ENCODE measurements around the gene ZNF587B. TPM values are rescaled to one million over a fixed set of nuclear protein-coding genes. Genes with fewer than 3 reads are reported as not detected.
A peak's percentile ranks its signal among the peaks of the same experiment; 100 is the strongest.

ZNF587B gene
- total and polyA plus RNA-seq, 9 of the 15 experiments (the other 6 are each of a cell fraction or from before 2014, with no cell fraction given) = 7.4 to 37.5 (median 20.8) TPM

- POLR2A ChIA-PET = no interaction called here
These were observed 26.9 kb upstream of the ZNF587B start for GRCh38 chr19:57803265-57803593.

More at GRCh38 chr19:57803265-57803593, 26.9 kb upstream of the ZNF587B start:
- H3K79me2 ChIP-seq (ENCODE audit: control insufficient read depth, insufficient read depth, low read length) = no peaks in the 10 kb centered on the region; the same call in 2 of the 3 replicates
- no peak overlapping the region for H2AFZ ChIP-seq (ENCODE audit: low read depth, low read length)
- H3K4me3 ChIP-seq = no peak overlapping the region
- H3K4me2 ChIP-seq (ENCODE audit: insufficient read depth, low read length) = no peak overlapping the region
- CTCF ChIA-PET (ENCODE audit: low intra/inter-chr PET ratio) = no interaction called here
- DNase-seq (ENCODE audit: extremely low read depth in 1 of 4, low spot score in 3 of 4) (no peak), ATAC-seq (no peak), FAIRE-seq (no peak)
- peaks cover 2 to 5% of the 10 kb centered on the region in 2 experiments; a peak in 4 of 5 replicates for H3K4me1 ChIP-seq (replicated peaks in 1 of 2; ENCODE audit: control insufficient read depth in 2 of 2, insufficient read depth in 2 of 2, low read length in 2 of 2)
- H3K9ac ChIP-seq (ENCODE audit: insufficient read depth in 1 of 2, low read depth in 2 of 2, low read length in 2 of 2) = no peak overlapping the region
- H3K9me1 ChIP-seq (ENCODE audit: control insufficient read depth, insufficient read depth, low read length) = no peaks in the 10 kb centered on the region
- 92% methylated on average over 1 of the region's 6 CpGs for WGBS (ENCODE audit: insufficient coverage, low coverage, missing lambda C conversion rate)
- no peaks in the 10 kb centered on the region for H3K9me3 ChIP-seq (replicated peaks; ENCODE audit: control insufficient read depth, insufficient read depth, low read depth, low read length)
- in situ Hi-C loops (cut with MboI) (no loop called here), intact Hi-C loops (cut with micrococcal nuclease) (no loop called here)
- no TSS peak for BruUV-seq (replicated peaks)
- no peaks in the 10 kb centered on the region for H3K27me3 ChIP-seq (ENCODE audit: control insufficient read depth in 2 of 2, insufficient read depth in 2 of 2, low read length in 2 of 2)
- H3K36me3 ChIP-seq (ENCODE audit: control insufficient read depth, insufficient read depth, low read length) = peaks cover 22% of the 10 kb centered on the region; the same call in 2 of the 3 replicates
- no peaks in the 10 kb centered on the region for H4K20me1 ChIP-seq (replicated peaks; ENCODE audit: control insufficient read depth, insufficient read depth, low read length)
- H3K27ac ChIP-seq (ENCODE audit: extremely low read depth, low read depth, low read length) = no peak overlapping the region
- TF ChIP-seq ZNF740 (CRISPR knock-in tag; IDR thresholded peaks at IDR 0.05) = no peak
- no peak for TF ChIP-seq ZNF740 (tag; IDR thresholded peaks at IDR 0.05)
- TF ChIP-seq THRB (CRISPR knock-in tag; conservative IDR thresholded peaks at IDR 0.05) = no peak
- TF ChIP-seq ZNF512 (tag; IDR thresholded peaks at IDR 0.05) = peak; percentile 50; the same call in 1 of the 2 replicates
- TF ChIP-seq MIER1 (IDR thresholded peaks at IDR 0.05; ENCODE audit: low read depth) = no peak
- TF ChIP-seq ZBTB33 (CRISPR knock-in tag; IDR thresholded peaks at IDR 0.05) = no peak
- TF ChIP-seq RBBP5 (IDR thresholded peaks at IDR 0.05; ENCODE audit: borderline replicate concordance, insufficient read depth, low read length, poor library complexity, severe bottlenecking) = no peak
